A673 (cell line): ENCODE measurements around the gene PRKCH.

Experiments used
- EZH2 ChIP-seq: fragments of 200-600 bp; sonication (generic); IDR thresholded peaks from 2 replicates; pipeline ENCODE4 v1.6.1; 2017; ENCODE audit warnings: borderline replicate concordance, low read depth, mild to moderate bottlenecking, mixed read lengths, antibody characterized with exemption, low read length; ENCODE audit not compliant: poor library complexity, severe bottlenecking
- TF ChIP-seq, protein P1 (sequence below): fragments of 300-800, 200-600 bp; sonication (generic); conservative IDR thresholded peaks from 2 replicates; pipeline ENCODE4 v1.5.1; 2017; ENCODE audit warnings: low read depth, mild to moderate bottlenecking, antibody characterized with exemption, low read length, moderate library complexity, mixed read lengths

DNA sequence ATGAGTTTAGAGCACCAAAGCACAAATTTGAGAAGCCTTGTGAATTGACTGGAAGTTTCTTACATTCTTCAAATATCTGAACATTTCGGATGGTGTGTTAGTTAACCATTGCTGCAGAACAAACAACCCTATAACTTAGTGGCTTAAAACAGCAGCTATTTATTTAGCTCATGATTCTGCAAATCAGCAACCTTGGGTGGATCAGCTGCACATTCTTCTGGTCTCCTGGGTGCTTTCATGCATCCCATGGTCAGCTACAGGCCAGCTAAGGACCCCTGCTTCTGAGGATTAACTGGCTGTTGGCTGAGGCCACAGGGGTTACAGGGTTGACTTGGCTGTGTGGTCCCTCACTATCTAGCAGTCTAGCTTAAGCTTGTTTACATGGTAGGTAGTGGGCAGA is 260.0 kb downstream of the PRKCH start:
- TF ChIP-seq, protein P1, sequence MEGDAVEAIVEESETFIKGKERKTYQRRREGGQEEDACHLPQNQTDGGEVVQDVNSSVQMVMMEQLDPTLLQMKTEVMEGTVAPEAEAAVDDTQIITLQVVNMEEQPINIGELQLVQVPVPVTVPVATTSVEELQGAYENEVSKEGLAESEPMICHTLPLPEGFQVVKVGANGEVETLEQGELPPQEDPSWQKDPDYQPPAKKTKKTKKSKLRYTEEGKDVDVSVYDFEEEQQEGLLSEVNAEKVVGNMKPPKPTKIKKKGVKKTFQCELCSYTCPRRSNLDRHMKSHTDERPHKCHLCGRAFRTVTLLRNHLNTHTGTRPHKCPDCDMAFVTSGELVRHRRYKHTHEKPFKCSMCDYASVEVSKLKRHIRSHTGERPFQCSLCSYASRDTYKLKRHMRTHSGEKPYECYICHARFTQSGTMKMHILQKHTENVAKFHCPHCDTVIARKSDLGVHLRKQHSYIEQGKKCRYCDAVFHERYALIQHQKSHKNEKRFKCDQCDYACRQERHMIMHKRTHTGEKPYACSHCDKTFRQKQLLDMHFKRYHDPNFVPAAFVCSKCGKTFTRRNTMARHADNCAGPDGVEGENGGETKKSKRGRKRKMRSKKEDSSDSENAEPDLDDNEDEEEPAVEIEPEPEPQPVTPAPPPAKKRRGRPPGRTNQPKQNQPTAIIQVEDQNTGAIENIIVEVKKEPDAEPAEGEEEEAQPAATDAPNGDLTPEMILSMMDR, result no peak
- no peak for TF ChIP-seq EZH2
